CD4-positive, alpha-beta T cell (primary cell): Measurements from ENCODE around the gene C19orf67. TPM values are rescaled to one million over a fixed set of nuclear protein-coding genes. Genes with fewer than 3 reads are reported as not detected.

Experiments
- ATAC-seq: fragments of 200-7000 bp; cut with Tn5 transposase; one replicate; pipeline ENCODE4 v1.10.0; 2022; ENCODE audit warnings: mild to moderate bottlenecking; ENCODE audit not compliant: poor library complexity
- CTCF ChIA-PET: fragments of 350-600 bp; sonication (Branson Sonifier 250); formaldehyde crosslinking; loops from one replicate; lab custom pipeline; 2021; ENCODE audit warnings: antibody characterized with exemption, inconsistent platforms; lab: Charles Lee
- POLR2A ChIA-PET: fragments of 350-600 bp; sonication (Branson Sonifier 250); formaldehyde crosslinking; loops from one replicate; lab custom pipeline; 2021; ENCODE audit warnings: antibody characterized with exemption, inconsistent platforms; lab: Charles Lee
- DNase-seq, 14 experiments: peaks; one replicate each; pipeline ENCODE4 v3.0.0-alpha.2; 2013 to 2020; ENCODE audit warnings: mixed read lengths in 2 of 14
- H3K27ac ChIP-seq, 2 donors: one replicate each; pipeline versions ENCODE4 v1.5.1 to v1.7.0; 2013; ENCODE audit warnings: low read length in 2 of 2, low read depth in 1 of 2, mild to moderate bottlenecking in 1 of 2
- H3K27me3 ChIP-seq, 2 experiments: 1 replicate in 1 of 2; 2 replicates in 1 of 2; pipeline versions ENCODE4 v1.6.1 to v1.7.0; 2013; ENCODE audit warnings: low read length in 2 of 2, control low read depth in 1 of 2, mild to moderate bottlenecking in 1 of 2, moderate library complexity in 1 of 2; ENCODE audit not compliant: insufficient read depth in 2 of 2, control insufficient read depth in 1 of 2
- H3K36me3 ChIP-seq: one replicate; pipeline ENCODE4 v1.6.1; 2013; ENCODE audit warnings: low read length, control low read depth; ENCODE audit not compliant: insufficient read depth
- H3K4me1 ChIP-seq: one replicate; pipeline ENCODE4 v1.6.1; 2013; ENCODE audit warnings: low read length, control low read depth; ENCODE audit not compliant: insufficient read depth
- H3K4me3 ChIP-seq: one replicate; pipeline ENCODE4 v1.5.1; 2013; ENCODE audit warnings: mild to moderate bottlenecking, low read length, moderate library complexity
- H3K9me3 ChIP-seq, 2 experiments: 1 replicate in 1 of 2; 2 replicates in 1 of 2; pipeline versions ENCODE4 v1.6.1 to v1.7.0; 2013; ENCODE audit warnings: low read length in 2 of 2, mild to moderate bottlenecking in 2 of 2, control low read depth in 1 of 2, moderate library complexity in 1 of 2; ENCODE audit not compliant: control insufficient read depth in 1 of 2, insufficient read depth in 1 of 2
- H3K27ac Mint-ChIP-seq: one replicate; pipeline ENCODE4 v1.8.0; 2020; ENCODE audit warnings: mixed read lengths
- H3K27me3 Mint-ChIP-seq: one replicate; pipeline ENCODE4 v1.8.0; 2021; ENCODE audit warnings: mixed read lengths
- H3K36me3 Mint-ChIP-seq: one replicate; pipeline ENCODE4 v1.8.0; 2021; ENCODE audit warnings: low read depth, mixed read lengths
- H3K4me1 Mint-ChIP-seq: one replicate; pipeline ENCODE4 v1.8.0; 2021; ENCODE audit warnings: low read depth, mixed read lengths
- H3K4me3 Mint-ChIP-seq: one replicate; pipeline ENCODE4 v1.8.0; 2020; ENCODE audit warnings: mild to moderate bottlenecking, mixed read lengths
- H3K9me3 Mint-ChIP-seq: one replicate; pipeline ENCODE4 v1.8.0; 2020; ENCODE audit warnings: mixed read lengths
- CTCF ChIP-seq: fragments of 200-600 bp; IDR thresholded peaks from one replicate; pipeline ENCODE4 v1.8.0; 2022; ENCODE audit warnings: antibody characterized with exemption, mild to moderate bottlenecking
- intact Hi-C, 2 experiments: fragments of 100-400 bp; cut with DNase I in 1 of 2; cut with micrococcal nuclease in 1 of 2; formaldehyde crosslinking; loops; one replicate each; pipeline versions ENCODE4 v1.15.1 to v1.9.0; 2023 to 2025; cut with DNase I, micrococcal nuclease
- total RNA-seq, 174 experiments: library from RNA in 2 of 174; stranded (reverse) in 2 of 174; gene quantifications; one replicate each; pipeline ENCODE4 v1.2.3 and lab custom pipeline; 2021 to 2026

Gene C19orf67
- total RNA-seq, 2 experiments from 2014 or later: not detected

- ChIA-PET CTCF (no interaction called here), POLR2A (no interaction called here)
- no peak for DNase-seq
- Mint-ChIP-seq H3K36me3 (no peaks in the 10 kb centered on the region), H3K4me1 (peaks cover 10% of the 10 kb centered on the region), H3K4me3 (no peak overlapping the region), H3K27ac (no peak overlapping the region), H3K27me3 (peaks cover 28% of the 10 kb centered on the region), H3K9me3 (no peaks in the 10 kb centered on the region)
- no peaks in the 10 kb centered on the region for H3K36me3 ChIP-seq
- H3K27me3 ChIP-seq: peaks cover 23 to 29% of the 10 kb centered on the region in 2 experiments
- no peak for ATAC-seq
- no peak overlapping the region for H3K4me3 ChIP-seq
- peaks cover 0 to 4% of the 10 kb centered on the region in 2 experiments for H3K9me3 ChIP-seq
- intact Hi-C loops: no loop called here
- TF ChIP-seq CTCF: no peak
- H3K27ac ChIP-seq: no peak overlapping the region
- H3K4me1 ChIP-seq: peaks cover 13% of the 10 kb centered on the region
Measured at GRCh38 chr19:14063105-14063504, 22.5 kb downstream of the C19orf67 start.

DNA sequence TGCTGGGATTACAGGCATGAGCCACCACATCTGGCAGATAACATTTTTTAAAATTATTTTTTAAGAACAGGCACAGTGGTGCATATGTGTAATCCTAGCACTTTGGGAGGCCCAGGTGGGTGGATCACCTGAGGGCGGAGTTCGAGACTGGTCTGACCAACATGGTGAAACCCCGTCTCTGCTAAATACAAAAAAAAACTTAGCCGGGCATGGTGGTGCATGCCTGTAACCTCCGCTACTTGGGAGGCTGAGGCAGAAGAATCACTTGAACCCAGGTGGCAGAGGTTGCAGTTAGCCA, 23.1 kb downstream of the C19orf67 start:
- ATAC-seq (no peak), DNase-seq (no peak)
- peaks cover 18% of the 10 kb centered on the region for H3K4me1 ChIP-seq
- Mint-ChIP-seq H3K4me3 (no peak overlapping the region), H3K36me3 (no peaks in the 10 kb centered on the region), H3K4me1 (peaks cover 10% of the 10 kb centered on the region), H3K27ac (no peak overlapping the region), H3K27me3 (peaks cover 34% of the 10 kb centered on the region), H3K9me3 (no peaks in the 10 kb centered on the region)
- ChIA-PET POLR2A (no interaction called here), CTCF (no interaction called here)
- intact Hi-C loops: no loop called here
- no peak overlapping the region for H3K27ac ChIP-seq
- TF ChIP-seq CTCF: no peak
- peaks cover 0 to 4% of the 10 kb centered on the region in 2 experiments for H3K9me3 ChIP-seq
- H3K4me3 ChIP-seq: no peak overlapping the region
- H3K27me3 ChIP-seq: peaks cover 28 to 32% of the 10 kb centered on the region in 2 experiments
- no peaks in the 10 kb centered on the region for H3K36me3 ChIP-seq

DNA sequence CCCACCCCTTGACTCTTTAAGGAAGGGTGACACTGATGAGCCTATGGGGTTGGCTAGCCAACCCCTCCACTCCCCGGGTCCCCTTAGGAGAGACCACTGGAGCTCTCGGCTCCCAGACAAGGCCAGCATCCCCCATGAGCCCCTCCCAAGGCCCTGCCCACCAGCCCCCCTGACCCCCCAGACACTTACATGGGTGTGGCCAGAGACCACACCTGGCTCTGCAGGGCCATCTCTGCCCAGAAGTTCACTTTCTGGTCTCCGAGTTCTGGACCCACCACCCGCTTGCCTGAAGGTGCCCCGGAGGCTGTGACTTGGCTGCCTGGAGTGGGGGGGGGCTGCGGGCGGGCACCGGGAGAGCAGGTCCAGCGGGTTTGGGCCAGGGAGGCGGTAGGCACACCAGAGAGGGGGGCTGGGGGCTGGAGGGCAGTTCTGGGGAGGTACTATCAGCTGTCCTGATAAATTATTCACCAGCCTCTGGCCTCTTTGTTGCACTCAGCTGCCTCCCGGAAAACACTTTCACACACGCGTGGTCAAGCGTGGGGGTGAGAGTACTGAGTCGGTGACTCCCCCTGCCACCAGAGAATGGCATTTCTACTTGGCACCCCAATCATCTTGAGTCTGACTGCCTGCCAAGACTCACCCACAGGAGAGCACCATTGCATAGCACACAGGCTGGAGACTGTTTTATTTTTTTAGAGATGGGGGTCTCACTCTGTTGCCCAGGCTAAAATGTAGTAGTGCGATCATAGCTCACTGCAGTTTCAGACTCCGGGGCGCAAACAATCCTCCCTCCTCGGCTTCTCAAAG, 23.6 kb downstream of the C19orf67 start, which contains the start of gene PALM3:
Gene PALM3 (minus strand): TSS at position 326 of the 807 bp plus-strand sequence. CDS start 96 bp downstream, at position 230.
- peaks cover 10% of the 10 kb centered on the region for H3K4me1 Mint-ChIP-seq
- ChIA-PET CTCF (no interaction called here), POLR2A (no interaction called here)
- Histone ChIP-seq H3K4me1 (peaks cover 22% of the 10 kb centered on the region), H3K9me3 (peaks cover 0 to 4% of the 10 kb centered on the region in 2 experiments), H3K4me3 (no peak within 1 kb of the TSS), H3K36me3 (no peaks in the 10 kb centered on the region), H3K27me3 (peaks cover 28 to 32% of the 10 kb centered on the region in 2 experiments), H3K27ac (no peak within 1 kb of the TSS)
- intact Hi-C loops: no loop called here
- no peak for TF ChIP-seq CTCF
- no peaks in the 10 kb centered on the region for H3K36me3 Mint-ChIP-seq
- ATAC-seq (no peak), DNase-seq (no peak)
- H3K4me3 Mint-ChIP-seq: no peak within 1 kb of the TSS
- no peaks in the 10 kb centered on the region for H3K9me3 Mint-ChIP-seq
- H3K27ac Mint-ChIP-seq: no peak within 1 kb of the TSS
- H3K27me3 Mint-ChIP-seq: peaks cover 34% of the 10 kb centered on the region
